Left renal pelvis (tissue), 4 donors: ENCODE results near the gene PFDN4. TPM values are rescaled to one million over a fixed set of nuclear protein-coding genes. Genes with fewer than 3 reads are reported as not detected.
"Not testable (repeated sequence)": the region's sequence is repeated elsewhere in the genome, so short reads cannot be mapped to it uniquely, and the experiment has no call there.

Experiments used
- DNase-seq, 4 donors: peaks; one replicate each; pipeline ENCODE4 v3.0.0-alpha.2; 2013; ENCODE audit warnings: low read depth in 4 of 4, low spot score in 3 of 4
- polyA plus RNA-seq, 4 donors: library from polyadenylated mRNA; unstranded; fragments of 120-200 nt; gene quantifications; one replicate each; pipeline ENCODE4 v1.2.1, GENCODE V29; 2013; ENCODE audit not compliant: insufficient read length in 4 of 4

Gene PFDN4
- polyA plus RNA-seq, 4 donors = 46.9 to 64.9 (median 63.4) TPM

DNA sequence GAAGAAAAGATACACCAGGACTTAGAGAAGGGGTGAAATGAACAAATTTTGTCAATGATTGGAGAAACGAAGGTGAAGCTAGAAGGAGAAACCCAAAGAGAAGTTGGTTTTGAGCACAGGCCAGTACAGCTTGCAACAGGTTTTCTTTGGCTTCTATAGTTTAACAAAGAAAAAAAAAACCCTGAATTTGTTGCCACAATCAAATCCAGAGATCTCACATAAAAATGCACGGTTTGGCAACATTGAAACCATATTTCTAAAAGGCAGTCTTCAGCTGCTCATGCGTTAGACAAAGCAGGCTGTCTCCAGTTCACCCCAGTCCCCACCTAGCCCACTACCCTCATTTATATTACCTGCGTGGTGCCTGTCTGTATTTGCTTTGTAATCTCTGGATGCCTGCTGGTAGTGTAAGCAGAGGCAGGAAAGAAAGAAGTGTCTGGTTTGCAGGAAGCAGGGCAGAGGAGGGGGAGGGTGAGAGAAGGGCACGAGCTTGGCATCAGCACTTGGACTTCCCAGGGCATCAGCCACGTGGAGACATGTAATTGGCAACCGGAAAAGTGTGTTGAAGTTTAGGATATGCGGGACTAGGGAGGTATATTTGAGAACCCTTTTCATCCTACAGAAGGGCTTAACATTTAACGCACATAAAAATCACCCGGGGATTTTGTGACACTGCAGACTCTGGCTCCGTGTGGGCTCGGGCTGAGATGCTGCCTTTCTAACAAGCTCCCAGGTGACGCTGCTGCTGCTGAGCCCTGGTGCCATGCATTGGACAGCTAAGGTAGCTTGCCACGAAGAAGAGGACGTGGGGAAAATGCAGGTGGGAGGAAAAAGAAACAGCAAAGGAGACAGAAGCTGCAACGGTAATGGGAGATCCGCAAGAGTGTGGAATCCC, 14.4 kb downstream of the PFDN4 start:
- DNase-seq = no peak

DNA sequence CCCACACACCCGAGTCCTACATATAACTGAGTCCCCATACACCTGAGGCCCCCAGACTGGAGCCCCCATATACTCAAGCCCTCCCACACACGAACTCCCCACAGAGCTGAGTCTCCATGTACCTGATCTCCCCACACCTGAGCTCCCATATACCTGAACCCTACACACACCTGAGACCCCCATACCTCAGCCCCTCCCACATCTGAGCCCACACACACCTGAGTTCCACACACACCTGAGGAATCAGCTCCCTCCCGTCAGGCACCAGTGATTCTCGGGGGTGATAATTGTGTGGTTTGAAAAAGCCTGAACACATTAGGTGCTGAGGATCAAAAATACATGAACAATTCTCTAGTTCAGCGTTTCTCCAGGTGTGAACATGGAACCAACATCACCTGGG, 15.4 kb downstream of the PFDN4 start:
- DNase-seq = no peak

DNA sequence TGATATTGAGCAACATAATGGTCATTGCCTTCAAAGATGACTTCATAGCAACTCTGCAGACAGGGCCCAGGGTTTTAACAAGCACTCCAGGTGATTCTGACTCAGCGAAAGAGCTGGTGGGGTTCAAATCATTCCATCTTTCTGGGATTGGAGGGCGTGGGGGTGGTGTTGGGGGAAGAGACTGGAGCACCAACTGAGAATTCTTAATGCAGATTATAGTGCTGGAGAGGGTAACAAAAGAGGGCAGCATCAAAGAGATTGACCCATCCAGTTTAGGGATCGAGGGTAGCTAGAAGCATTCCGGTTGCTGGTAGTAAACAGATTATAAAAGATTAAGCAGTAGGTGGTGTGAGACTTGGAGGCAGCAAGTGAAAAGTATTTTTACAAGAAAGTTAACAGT, 15.9 kb downstream of the PFDN4 start:
- no peak for DNase-seq

DNA sequence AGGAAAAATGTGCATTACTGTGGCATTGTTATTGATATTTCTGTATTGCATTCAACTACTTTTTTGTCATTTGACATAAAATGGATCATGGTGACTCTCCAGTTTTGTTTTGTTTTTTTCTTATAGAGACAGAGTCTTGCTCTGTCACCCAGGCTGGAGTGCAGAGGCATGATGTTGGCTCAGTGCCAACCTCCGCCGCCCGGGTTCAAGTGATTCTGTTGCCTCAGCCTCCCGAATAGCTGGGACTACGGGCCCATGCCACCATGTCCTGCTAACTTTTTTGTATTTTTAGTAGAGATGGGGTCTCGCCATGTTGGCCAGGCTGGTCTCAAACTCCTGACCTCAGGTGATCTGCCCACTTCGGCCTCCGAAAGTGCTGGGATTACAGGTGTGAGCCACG, 16.8 kb downstream of the PFDN4 start:
- not testable (repeated sequence) for DNase-seq

DNA sequence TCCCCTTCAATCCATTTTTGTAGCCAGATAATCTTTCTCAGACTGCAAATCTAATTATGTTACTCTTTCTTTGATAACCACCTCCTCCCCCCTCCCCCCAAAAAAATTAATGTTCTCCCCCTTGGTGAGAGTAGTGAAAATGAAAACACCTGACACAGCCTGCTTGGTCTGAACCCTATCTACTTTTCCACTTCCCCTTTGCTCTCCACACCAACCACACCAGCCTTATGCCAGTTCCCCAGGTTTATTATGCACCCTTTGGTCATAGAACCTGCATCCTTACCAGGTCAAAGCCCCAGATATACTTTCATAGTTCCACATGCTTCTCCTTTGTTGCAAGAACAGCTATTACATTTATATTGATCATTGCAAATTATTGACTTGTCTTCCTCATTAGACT, 19.4 kb downstream of the PFDN4 start:
- DNase-seq = no peak

DNA sequence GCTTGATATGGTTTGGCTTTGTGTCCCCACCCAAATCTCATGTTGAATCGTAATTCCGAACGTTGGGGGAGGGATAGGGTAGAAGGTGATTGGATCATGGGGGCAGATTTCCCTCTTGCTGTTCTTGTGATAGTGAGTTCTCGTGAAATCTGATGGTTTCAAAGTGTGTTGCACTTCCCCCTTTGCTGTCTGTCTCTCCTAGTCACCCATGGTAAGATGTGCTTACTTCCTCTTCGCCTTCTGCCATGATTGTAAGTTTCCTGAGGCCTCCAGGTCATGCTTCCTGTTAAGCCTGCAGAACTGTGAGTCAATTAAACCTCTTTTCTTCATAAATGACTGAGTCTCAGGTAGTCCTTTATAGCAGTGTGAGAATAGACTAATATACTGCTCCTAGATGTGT, 19.9 kb downstream of the PFDN4 start:
- DNase-seq = no peak

DNA sequence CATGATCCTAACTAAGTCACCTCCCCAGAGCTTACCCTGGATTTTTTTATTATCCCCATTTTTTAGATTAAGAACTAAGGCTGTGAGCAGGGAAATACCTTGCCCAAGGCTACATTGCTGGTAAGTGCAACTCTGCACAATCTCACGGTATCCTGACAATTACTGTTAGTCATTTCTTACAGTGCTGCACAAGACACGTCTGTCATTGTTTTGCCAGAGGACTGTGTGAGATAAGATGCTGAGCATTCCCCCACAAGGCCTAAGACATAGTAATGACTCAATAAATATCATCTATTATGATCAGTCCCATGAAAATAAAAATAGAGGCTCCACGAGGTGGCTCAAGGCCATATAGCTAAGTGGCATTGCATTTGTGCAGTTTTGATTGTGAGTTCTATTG, 21.0 kb downstream of the PFDN4 start:
- no peak for DNase-seq

DNA sequence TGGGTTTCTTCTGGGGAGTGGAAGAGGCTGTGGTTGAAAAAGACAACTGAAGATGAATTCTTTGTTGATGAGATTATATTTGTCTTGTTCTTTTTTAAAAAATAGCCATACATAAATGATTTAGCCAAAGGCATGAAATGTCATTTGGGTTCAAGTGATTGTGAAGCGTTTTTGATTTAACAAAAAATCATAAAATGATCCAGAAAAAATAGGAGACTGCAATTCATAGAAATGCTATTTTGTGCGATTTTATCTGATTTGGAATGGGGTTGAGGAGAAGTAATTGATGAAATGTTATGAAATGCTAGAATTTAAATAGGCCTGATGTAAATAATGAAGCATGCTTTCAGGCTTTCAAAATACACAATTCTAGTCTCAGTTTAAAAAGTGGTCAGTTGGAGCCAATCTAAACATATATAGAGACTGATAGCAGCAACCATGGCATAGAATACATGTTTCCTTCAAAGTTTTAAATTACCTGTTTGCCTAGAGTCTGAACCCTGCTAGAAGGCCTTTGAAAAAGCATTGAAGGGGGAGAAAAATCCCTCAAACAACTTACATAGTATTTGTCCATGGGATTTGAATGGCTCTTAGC, 21.8 kb downstream of the PFDN4 start:
- no peak for DNase-seq

DNA sequence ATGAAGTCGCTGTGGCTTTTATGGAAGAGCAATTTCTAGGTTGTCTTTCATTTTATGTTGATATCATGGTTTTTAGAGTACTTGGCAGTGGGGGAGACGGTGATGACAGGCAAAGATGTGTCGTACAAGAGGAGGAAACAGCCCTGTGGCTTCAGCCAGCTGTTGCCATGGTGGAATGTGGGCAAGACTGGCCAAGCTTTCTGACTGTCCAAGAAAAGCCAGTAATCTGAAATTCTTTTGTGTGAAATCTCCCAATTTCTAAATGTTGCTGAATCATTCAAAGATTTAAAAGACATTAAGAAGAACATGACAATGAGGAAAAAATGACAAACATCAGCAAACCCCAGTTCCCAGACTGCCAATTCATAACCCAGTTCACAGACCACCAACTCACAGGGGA, 23.1 kb downstream of the PFDN4 start:
- DNase-seq = no peak

DNA sequence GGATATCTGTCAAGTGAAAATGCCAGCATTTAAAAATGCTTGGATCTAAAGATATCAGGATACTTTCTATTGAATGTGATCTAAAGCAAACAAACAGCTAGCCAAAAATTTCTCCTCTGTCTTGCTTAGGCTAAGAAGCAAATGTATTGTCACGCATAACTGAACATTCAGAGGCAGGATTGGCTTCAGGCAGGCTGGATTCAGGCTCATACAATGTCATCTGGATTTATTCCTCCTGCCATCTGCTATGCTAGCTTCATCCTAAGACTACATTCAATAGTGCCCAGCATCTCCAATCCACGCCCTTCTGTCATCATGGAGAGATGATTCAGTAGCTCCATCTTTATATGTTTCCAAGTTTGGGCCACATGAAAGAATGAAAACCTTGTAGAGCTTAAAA, 27.1 kb downstream of the PFDN4 start:
- no peak for DNase-seq

DNA sequence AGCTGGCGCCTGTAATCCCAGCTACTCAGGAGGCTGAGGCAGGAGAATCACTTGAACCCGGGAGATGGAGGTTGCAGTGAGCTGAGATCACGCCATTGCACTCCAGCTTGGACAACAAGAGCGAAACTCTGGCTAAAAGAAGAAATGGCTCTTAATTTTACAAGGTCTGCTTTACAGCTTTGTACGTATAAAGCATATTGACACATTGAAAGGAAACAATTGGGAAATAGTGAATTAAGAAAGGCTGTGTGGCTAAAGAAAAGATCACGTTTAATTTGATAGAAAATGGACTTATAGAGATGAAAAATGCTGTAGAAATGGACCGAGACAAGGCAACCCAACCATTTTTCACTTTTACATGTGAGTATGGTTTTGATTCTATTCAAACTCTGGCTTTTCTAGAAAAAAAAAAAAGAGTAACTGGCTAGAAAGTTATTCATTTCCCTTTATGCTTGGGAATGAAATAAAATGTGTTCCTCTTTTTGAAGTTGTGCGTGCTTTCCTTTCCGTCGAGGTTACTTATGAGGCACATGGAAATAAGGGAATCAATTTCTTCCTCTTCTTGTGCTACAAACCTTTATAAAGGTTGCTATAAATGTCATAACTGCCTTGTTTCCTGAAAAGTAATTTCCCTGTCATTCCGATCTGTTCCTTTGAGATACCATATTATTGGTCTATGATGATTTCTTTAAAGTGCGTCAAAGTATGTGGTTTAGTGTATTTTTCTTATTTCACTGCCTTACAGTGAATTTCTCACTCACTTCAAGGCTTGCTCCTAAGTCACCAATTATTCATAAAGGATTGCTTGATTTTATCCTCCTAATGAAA, 29.4 kb downstream of the PFDN4 start:
- DNase-seq = no peak

DNA sequence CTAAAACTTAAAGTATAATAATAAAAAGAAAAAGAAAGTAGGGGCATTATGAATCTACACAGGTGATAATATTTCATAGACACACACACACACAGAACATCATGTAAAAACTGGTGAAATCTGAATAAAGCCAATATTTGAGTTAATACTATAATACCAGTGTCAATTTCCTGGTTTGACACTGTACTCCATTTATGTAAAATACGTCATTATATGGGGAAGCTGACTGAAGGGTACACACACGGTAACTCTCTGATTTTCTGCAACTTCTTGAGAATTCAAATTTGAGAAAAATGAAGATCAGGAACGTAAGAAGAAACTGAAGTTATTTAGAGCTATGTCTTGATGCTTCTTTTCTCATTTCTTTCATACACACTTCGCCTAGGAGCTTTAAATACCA, 36.2 kb downstream of the PFDN4 start:
- DNase-seq = no peak

DNA sequence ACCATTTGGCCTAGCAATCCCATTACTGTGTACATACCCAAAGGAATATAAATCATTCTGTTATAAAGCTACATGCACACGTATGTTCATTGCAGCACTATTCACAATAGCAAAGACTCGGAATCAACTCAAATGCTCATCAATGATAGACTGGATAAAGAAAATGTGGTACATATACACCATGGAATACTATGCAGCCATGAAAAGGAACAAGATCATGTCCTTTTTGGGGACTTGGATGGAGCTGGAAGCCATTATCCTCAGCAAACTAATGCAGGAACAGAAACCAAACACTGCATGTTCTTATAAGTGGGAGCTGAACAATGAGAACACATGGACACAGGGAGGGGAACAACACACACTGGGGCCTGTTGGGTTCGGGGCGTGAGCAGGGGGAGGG, 40.8 kb downstream of the PFDN4 start:
- DNase-seq = not testable (repeated sequence)

DNA sequence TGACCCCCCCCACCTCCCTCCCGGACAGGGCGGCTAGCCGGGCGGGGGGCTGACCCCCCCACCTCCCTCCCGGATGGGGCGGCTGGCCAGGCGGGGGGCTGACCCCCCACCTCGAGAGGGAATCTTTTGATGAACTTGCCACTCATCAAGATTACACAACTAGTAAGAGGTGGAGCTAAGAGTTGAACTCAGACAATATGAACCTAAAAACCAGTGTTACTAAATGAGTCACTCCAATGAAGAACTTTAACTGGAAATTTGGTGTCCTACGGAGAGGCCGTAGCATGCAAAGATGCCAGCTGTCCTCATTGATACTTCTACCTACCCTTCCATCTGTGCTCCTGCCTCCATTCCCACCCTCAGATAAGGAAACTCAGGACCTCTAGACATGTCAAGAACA, 42.8 kb downstream of the PFDN4 start:
- DNase-seq = no peak

DNA sequence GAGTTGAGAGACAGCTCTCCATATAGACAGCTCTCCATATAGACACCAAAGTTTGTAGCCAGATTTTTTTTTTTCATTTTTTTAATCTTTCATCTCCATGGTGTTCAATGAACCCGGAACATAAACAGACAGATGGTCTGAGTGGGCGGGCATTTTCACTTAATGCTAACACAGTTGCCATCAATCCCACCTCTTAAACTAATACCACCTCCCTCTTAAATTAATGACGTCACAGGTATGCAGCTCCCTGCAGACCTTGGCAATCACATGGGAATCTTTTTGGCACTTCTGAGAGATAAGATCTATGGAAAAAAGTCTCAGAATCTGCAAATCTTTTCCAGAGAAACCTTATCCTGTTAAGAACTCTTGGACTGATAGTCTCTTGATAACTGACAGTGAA, 43.2 kb downstream of the PFDN4 start:
- DNase-seq = no peak

DNA sequence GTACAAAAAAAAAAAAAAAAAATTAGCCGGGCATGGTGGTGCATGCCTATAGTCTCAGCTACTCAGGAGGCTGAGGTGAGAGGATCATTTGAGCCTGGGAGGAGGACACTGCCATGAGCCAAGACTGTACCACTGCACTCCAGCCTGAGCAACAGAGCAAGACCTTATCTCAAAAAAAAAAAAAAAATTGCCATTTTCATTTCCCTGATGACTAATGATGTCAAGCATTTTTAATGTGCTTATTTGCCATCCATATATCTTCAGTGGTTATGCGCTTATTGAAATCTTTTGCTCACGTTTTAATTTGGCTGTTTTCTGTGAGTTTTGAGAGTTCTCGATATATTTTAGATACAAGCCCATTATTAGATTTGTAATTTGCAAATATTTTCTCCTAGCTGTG, 46.7 kb downstream of the PFDN4 start:
- DNase-seq = no peak

DNA sequence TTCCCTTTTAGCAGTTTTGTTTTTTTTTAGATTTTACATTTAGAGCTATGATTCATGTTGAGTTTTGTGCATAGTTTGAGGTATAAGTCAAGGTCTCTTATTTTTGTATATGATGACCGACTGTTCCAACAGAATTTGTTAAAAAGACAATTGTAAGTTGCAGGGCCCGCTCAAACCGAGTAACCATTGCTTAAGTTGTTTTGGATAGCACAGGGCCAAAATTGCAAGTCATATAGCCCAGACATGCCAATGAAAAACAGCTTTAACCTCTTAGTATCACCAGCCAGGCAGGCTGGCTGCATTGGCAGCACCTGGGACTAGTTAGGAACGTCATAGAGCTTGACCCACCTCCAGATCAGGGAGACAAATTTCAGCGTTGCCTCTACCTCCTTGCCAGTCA, 47.3 kb downstream of the PFDN4 start:
- DNase-seq = no peak

DNA sequence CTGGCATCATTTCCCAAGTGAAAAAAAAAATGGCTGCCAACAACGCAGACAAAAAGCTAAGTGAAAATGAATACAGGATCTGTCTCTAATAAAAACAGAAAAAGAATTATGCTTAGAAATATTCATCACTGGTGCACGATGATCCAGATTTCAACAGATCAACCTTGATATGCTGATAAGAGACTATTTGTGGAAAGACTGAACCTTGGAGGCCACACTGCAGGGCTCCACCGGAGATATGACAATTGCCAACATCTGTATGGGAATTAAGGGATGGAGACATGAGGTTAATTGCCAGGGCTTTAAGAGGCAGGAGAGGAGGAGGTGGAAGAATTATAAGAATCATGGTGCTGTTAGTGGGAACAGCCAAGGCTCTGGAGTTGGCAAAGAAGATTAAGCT, 48.3 kb downstream of the PFDN4 start:
- DNase-seq = no peak

DNA sequence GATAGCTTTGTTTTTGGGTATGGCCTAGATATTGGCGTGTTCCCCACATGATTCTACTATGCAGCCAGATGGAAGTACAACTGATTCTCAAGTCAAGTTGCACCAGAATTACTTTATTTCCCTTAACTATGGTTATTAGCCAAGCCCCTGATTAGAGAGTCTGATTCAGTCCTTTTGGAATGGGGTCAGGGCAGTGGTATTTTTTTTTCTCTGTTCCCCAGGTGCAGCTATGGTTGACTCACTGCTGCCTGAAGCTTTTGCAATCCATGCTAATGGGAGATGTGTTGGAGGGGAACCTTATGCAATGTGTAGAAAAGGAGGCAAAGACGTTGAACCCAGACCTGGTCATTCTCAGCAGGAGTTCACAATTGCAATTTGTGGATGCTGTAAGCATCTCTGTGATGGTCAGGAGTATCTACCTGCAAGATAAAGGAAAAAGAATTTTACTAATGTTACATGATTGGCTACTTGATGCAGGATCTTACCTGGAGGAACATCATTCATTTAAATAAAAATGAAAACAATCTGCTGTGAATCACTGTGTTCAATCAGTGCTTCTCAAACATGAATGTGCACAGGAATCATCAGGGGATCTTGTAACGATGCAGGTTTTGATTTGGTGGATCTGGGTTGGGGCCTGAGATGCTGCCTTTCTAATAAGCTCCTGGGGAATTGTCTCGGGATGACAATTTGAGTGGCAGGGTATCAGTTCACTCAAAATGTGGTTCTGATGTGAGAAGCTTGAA, 49.4 kb downstream of the PFDN4 start:
- DNase-seq = no peak

DNA sequence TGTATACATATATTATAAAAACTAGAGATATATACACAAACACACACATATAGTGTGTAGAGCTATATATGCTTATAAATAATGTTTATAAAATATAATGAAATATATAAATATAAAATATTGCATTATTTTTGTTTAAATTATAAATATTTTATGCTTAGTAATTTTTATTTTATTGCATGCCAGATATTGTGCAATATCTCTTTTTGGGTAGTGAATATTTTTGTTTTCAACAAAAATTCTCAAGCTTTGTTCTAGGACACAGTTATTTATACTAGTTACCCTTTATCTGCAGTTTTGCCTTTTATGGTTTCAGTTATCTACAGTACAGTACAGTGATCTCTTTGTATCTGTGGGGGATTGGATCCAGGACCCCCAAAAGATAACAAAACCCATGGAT, 52.2 kb downstream of the PFDN4 start:
- DNase-seq = no peak

DNA sequence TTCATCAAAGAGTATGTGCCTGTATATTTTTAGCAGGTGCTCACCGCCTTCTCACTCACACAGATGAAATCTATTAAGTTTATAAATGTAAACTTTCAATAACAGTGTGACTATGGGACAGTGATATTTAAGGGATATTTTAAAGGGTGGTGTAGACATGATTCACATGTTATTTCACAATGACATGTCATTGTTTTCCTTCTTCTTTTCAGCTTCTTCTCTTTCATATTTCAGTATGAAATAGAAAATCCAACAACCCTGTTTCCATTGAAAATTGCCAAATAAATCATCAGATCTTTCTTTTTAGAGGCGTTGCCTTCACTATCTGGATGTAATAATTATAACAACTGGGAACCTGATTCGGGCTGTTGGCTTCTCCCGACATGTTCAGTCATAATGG, 54.8 kb downstream of the PFDN4 start:
- no peak for DNase-seq
